Measurements from ENCODE around the gene RPS6KA2.
"Not testable (repeated sequence)": the region's sequence is repeated elsewhere in the genome, so short reads cannot be mapped to it uniquely, and the experiment has no call there.

The RPS6KA2 gene

GRCh38 chr6:166635013-166635970 lies 8.2 kb upstream of the RPS6KA2 start:
- no peak for DNase-seq (ENCODE audit: low spot score)

- not testable (repeated sequence) for DNase-seq (ENCODE audit: low spot score)
Measured at GRCh38 chr6:166634581-166634980, 7.5 kb upstream of the RPS6KA2 start.

GRCh38 chr6:166633732-166634535 lies 6.9 kb upstream of the RPS6KA2 start:
- DNase-seq (ENCODE audit: low spot score): no peak

GRCh38 chr6:166632731-166633130 lies 5.7 kb upstream of the RPS6KA2 start:
- no peak for DNase-seq (ENCODE audit: low spot score)

GRCh38 chr6:166630462-166630861 lies 3.4 kb upstream of the RPS6KA2 start:
- no peak for DNase-seq (ENCODE audit: low spot score)

GRCh38 chr6:166629628-166630027 lies 2.6 kb upstream of the RPS6KA2 start:
- no peak for DNase-seq (ENCODE audit: low spot score)

GRCh38 chr6:166627875-166628801 lies 1.1 kb upstream of the RPS6KA2 start:
- peak; percentile 48 for DNase-seq (ENCODE audit: low spot score)

GRCh38 chr6:166626177-166627032 lies 646 bp downstream of the RPS6KA2 start:
- DNase-seq (ENCODE audit: low spot score): peak; percentile 47

- DNase-seq (ENCODE audit: low spot score): peak; percentile 15
Measured at GRCh38 chr6:166625356-166625755, 1.7 kb downstream of the RPS6KA2 start.

GRCh38 chr6:166624275-166624674 lies 2.8 kb downstream of the RPS6KA2 start:
- DNase-seq (ENCODE audit: low spot score): no peak

GRCh38 chr6:166623318-166623717 lies 3.7 kb downstream of the RPS6KA2 start:
- no peak for DNase-seq (ENCODE audit: low spot score)

GRCh38 chr6:166621114-166621540 lies 5.9 kb downstream of the RPS6KA2 start:
- no peak for DNase-seq (ENCODE audit: low spot score)

- DNase-seq (ENCODE audit: low spot score): peak; percentile 63
Measured at GRCh38 chr6:166620478-166621113, 6.5 kb downstream of the RPS6KA2 start.

GRCh38 chr6:166619912-166620311 lies 7.1 kb downstream of the RPS6KA2 start:
- DNase-seq (ENCODE audit: low spot score): peak; percentile 54

GRCh38 chr6:166618866-166619761 lies 7.9 kb downstream of the RPS6KA2 start:
- no peak for DNase-seq (ENCODE audit: low spot score)

GRCh38 chr6:166618251-166618650 lies 8.8 kb downstream of the RPS6KA2 start:
- no peak for DNase-seq (ENCODE audit: low spot score)

- DNase-seq (ENCODE audit: low spot score): no peak
Measured at GRCh38 chr6:166617359-166617758, 9.7 kb downstream of the RPS6KA2 start.

GRCh38 chr6:166616261-166617238 lies 10.5 kb downstream of the RPS6KA2 start:
- no peak for DNase-seq (ENCODE audit: low spot score)
